ENCODE results near the gene HOXB5.

The HOXB5 gene

GRCh38 chr17:48612456-48612853 is 18.9 kb upstream of the HOXB5 start:
- ChIA-PET POLR2A (ENCODE audit: low non-redundant PET) (no interaction called here), CTCF (interaction anchor here (0.6 to 1.1 kb wide), 7 partner anchors 13 to 381 kb away, joined by 3 to 5 read pairs (median 4); partner anchors contain the start of gene HOXB9)
- TF ChIP-seq CTCF (conservative IDR thresholded peaks at IDR 0.05; ENCODE audit: low read depth): no peak
- peak overlapping the region; percentile 92 for H3K27ac ChIP-seq
- DNase-seq (ENCODE audit: low spot score): no peak

- ChIA-PET POLR2A (ENCODE audit: low non-redundant PET) (no interaction called here), CTCF (interaction anchor here (0.6 to 0.7 kb wide), 2 partner anchors 301 to 381 kb away, joined by 3 to 5 read pairs; no protein-coding TSS in a partner anchor)
- DNase-seq (ENCODE audit: low spot score): no peak
- TF ChIP-seq CTCF (conservative IDR thresholded peaks at IDR 0.05; ENCODE audit: low read depth): no peak
- peak overlapping the region; percentile 92 for H3K27ac ChIP-seq
These were observed 18.3 kb upstream of the HOXB5 start for GRCh38 chr17:48611681-48612455.

DNA sequence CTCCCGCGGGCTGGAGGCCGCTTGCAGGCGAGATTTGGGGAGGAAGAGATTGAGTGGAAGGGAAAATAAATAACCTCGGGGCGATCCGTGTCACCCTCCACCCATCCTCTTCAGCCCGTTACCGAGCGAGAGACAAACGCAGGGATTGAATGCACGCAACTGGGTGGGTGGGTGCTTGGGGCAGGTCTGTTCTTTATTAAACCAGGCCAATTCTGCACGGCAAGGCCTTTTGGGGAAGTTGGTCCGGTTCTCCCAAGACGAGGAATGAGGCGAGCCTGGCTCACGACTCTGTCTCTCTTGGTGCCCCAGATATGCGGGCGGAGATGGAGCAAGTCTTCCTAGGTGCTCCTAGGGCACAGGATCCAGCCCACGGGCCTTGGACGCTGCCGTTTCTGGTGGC is 17.6 kb upstream of the HOXB5 start:
- ChIA-PET POLR2A (ENCODE audit: low non-redundant PET) (no interaction called here), CTCF (no interaction called here)
- H3K27ac ChIP-seq: peak overlapping the region; percentile 92
- TF ChIP-seq CTCF (conservative IDR thresholded peaks at IDR 0.05; ENCODE audit: low read depth): no peak
- DNase-seq (ENCODE audit: low spot score): no peak

DNA sequence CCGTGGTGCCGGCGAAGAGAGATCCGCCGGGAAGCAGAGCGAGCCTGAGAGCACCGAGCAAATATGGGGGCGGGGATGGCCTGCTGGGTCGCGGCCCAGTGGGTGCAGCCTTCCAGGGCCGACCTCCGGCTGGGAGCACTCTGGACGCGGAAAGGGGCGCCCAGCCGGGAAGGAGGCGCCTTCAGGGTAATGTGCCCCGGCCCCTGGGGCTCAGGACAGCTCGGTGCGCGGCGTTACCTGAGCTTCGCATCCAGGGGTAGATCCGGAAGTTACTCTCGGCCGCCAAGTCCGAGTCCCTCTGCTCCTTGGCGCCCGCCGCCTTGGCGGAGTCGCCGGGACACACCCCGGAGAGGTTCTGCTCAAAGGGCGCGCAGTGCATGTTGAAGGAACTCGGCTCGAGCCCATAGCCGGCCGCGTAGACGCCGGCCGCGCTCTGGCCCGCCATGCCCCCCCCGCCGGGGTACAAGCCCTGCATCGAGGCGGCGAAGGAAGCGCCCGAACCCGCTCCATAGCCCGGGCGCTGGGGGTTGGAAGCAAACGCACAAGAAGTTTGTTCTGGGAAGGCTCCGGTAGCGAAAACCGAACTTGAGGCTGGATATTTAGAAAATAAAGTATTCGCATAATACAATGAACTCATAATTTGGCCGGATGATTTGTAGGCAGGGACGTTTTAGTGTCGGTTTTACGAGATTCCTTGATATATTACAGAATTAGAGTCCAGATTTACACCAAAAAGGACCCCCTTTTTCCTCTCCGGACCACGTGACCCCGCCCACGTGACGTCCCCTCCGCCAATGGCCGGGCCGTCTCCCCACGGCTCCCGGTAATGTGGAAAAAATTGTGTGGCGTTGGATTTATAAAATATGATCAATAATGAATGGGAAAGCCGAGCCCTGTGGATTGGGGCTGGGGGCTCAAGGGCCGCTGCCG is 17.0 kb upstream of the HOXB5 start, which contains the start of gene HOXB7:
Gene HOXB7 (minus strand): TSS at position 736 of the 930 bp plus-strand sequence. CDS start 99 bp downstream, at position 637.
- POLR2A ChIA-PET (ENCODE audit: low non-redundant PET): no interaction called here
- peak within 1 kb of the TSS; percentile 92 for H3K27ac ChIP-seq
- CTCF ChIA-PET: interaction anchor here (1.2 to 2.6 kb wide), 2 partner anchors 8 to 10 kb away, joined by 3 to 15 read pairs; no protein-coding TSS in a partner anchor

GRCh38 chr17:48609759-48610281 is 16.2 kb upstream of the HOXB5 start:
- peak overlapping the region; percentile 92 for H3K27ac ChIP-seq
- no peak for DNase-seq (ENCODE audit: low spot score)
- ChIA-PET POLR2A (ENCODE audit: low non-redundant PET) (no interaction called here), CTCF (interaction anchor here (0.6 to 2.6 kb wide), 3 partner anchors 9 to 275 kb away, joined by 3 to 15 read pairs (median 3); no protein-coding TSS in a partner anchor)
- TF ChIP-seq CTCF (conservative IDR thresholded peaks at IDR 0.05; ENCODE audit: low read depth): no peak

More for the DNA sequence above, 17.0 kb upstream of the HOXB5 start, which contains the start of gene HOXB7:
- peak; percentile 83 for DNase-seq (ENCODE audit: low spot score)
- TF ChIP-seq CTCF (conservative IDR thresholded peaks at IDR 0.05; ENCODE audit: low read depth): no peak

- DNase-seq (ENCODE audit: low spot score): no peak
- ChIA-PET CTCF (interaction anchor here (0.6 to 2.6 kb wide), 3 partner anchors 8 to 275 kb away, joined by 3 to 15 read pairs (median 3); no protein-coding TSS in a partner anchor), POLR2A (ENCODE audit: low non-redundant PET) (no interaction called here)
- H3K27ac ChIP-seq: peak overlapping the region; percentile 92
- TF ChIP-seq CTCF (conservative IDR thresholded peaks at IDR 0.05; ENCODE audit: low read depth): no peak
These were observed 15.5 kb upstream of the HOXB5 start for GRCh38 chr17:48609033-48609432.

Measured in RWPE1 (cell line).